Lung (tissue), 16 donors: ENCODE measurements around the gene BRI3. TPM values are rescaled to one million over a fixed set of nuclear protein-coding genes. Genes with fewer than 3 reads are reported as not detected.

Experiments
- ATAC-seq: fragments of 200-7000 bp; cut with Tn5 transposase; one replicate; pipeline ENCODE4 v1.9.1; 2020; ENCODE audit warnings: moderate number of reproducible peaks; ENCODE audit not compliant: insufficient read depth, low FRiP score
- DNase-seq, 3 donors: peaks; one replicate each; pipeline ENCODE4 v3.0.0-alpha.2; 2013 to 2017
- H3K27ac ChIP-seq, 2 donors: one replicate each; pipeline ENCODE4 v1.5.1; 2013; ENCODE audit warnings: mild to moderate bottlenecking in 2 of 2, moderate library complexity in 2 of 2, control low read depth in 1 of 2, inconsistent platforms in 1 of 2, low read depth in 1 of 2, low read length in 1 of 2
- H3K27me3 ChIP-seq, 3 donors: one replicate each; pipeline ENCODE4 v1.5.1; 2013; ENCODE audit warnings: low read length in 2 of 3; ENCODE audit not compliant: control insufficient read depth in 3 of 3, insufficient read depth in 3 of 3
- H3K36me3 ChIP-seq, 4 donors: one replicate each; pipeline ENCODE4 v1.5.1; 2013; ENCODE audit warnings: low read length in 4 of 4, mild to moderate bottlenecking in 1 of 4, moderate library complexity in 1 of 4; ENCODE audit not compliant: control insufficient read depth in 4 of 4, insufficient read depth in 4 of 4
- H3K4me1 ChIP-seq, 5 donors: one replicate each; pipeline ENCODE4 v1.5.1; 2013; ENCODE audit warnings: low read length in 5 of 5, mild to moderate bottlenecking in 2 of 5, moderate library complexity in 1 of 5; ENCODE audit not compliant: control insufficient read depth in 5 of 5, insufficient read depth in 5 of 5
- H3K4me3 ChIP-seq: one replicate; pipeline ENCODE4 v1.5.1; 2013; ENCODE audit warnings: mild to moderate bottlenecking, control low read depth, moderate library complexity
- H3K9ac ChIP-seq, 2 donors: one replicate each; pipeline ENCODE4 v1.5.1; 2013; ENCODE audit warnings: low read length in 2 of 2, control low read depth in 1 of 2; ENCODE audit not compliant: insufficient read depth in 1 of 2
- H3K9me3 ChIP-seq, 4 donors: one replicate each; pipeline ENCODE4 v1.5.1; 2013; ENCODE audit warnings: low read length in 3 of 4, mild to moderate bottlenecking in 1 of 4, moderate library complexity in 1 of 4; ENCODE audit not compliant: control insufficient read depth in 4 of 4, insufficient read depth in 3 of 4
- CTCF ChIP-seq: IDR thresholded peaks from 2 replicates; pipeline ENCODE4 v1.5.1; 2012; ENCODE audit warnings: mild to moderate bottlenecking; ENCODE audit errors: control extremely low read depth, extremely low read depth
- WGBS, 2 donors: extraction: QIAGEN DNeasy Blood & Tissue Kit; methylation state at CpG; one replicate each; pipeline ENCODE4 v1.1.7; 2013; 5-methylcytosine and 5-hydroxymethylcytosine counted together
- long read RNA-seq, 5 donors: transcript quantifications; one replicate each; lab custom pipeline, GENCODE V29; 2026
- polyA plus RNA-seq, 2 donors: library from polyadenylated mRNA; stranded (reverse); fragments of 200-250 nt; gene quantifications; one replicate each; pipeline ENCODE4 v1.2.1, GENCODE V29; 2013
- total RNA-seq, 2 donors: library from RNA; depleted of rRNA in 1 of 2; stranded (reverse); fragments of >200 nt in 1 of 2; gene quantifications; one replicate each; pipeline ENCODE4 v1.2.1, GENCODE V29; 2014 to 2021
- donor health status: control.
- donor health status: control.
- donor health status: Bipolar disorder and iron deficiency.
- donor health status: healthy.
- donor health status: DM: yes; HTN: yes; CAD: no.

Gene BRI3
- total RNA-seq (100 to 1,000 TPM in 1 of 2 donors, 10 to 100 TPM in 1; 99.7 to 441 TPM), polyA plus RNA-seq (100 to 1,000 TPM; 437 to 615 TPM)
- long read RNA-seq, donor 1, transcript BRI3-201 (3 exons, 780 nt): major isoform, 133 of 175 reads
- long read RNA-seq, donor 1, partial matches to known transcripts: 41 of 175 reads
- long read RNA-seq, donor 1, other reads (novel, unspliced or antisense): 0 of 175 reads
- long read RNA-seq, donor 2, transcript BRI3-201 (3 exons, 780 nt): major isoform, 56 of 58 reads
- long read RNA-seq, donor 2, partial matches to known transcripts: 0 of 58 reads
- long read RNA-seq, donor 2, other reads (novel, unspliced or antisense): 0 of 58 reads
- long read RNA-seq, donor 3, transcript BRI3-201 (3 exons, 780 nt): major isoform, 72 of 104 reads
- long read RNA-seq, donor 3, partial matches to known transcripts: 32 of 104 reads
- long read RNA-seq, donor 3, other reads (novel, unspliced or antisense): 0 of 104 reads
- long read RNA-seq, donor 4, transcript BRI3-201 (3 exons, 780 nt): major isoform, 54 of 56 reads
- long read RNA-seq, donor 4, partial matches to known transcripts: 0 of 56 reads
- long read RNA-seq, donor 4, other reads (novel, unspliced or antisense): 0 of 56 reads
- long read RNA-seq, donor 5, transcript BRI3-201 (3 exons, 780 nt): major isoform, 166 of 212 reads
- long read RNA-seq, donor 5, partial matches to known transcripts: 45 of 212 reads
- long read RNA-seq, donor 5, other reads (novel, unspliced or antisense): 0 of 212 reads

- Histone ChIP-seq H3K27ac (peak within 1 kb of the TSS; percentile 95 to 97), H3K9me3 (no peaks in the 10 kb centered on the region), H3K4me1 (peaks cover 0 to 50% (median 18%) of the 10 kb centered on the region in 5 donors), H3K27me3 (no peaks in the 10 kb centered on the region), H3K4me3 (peak within 1 kb of the TSS; percentile 95), H3K9ac (peak within 1 kb of the TSS; percentile 48 to 74), H3K36me3 (peaks cover 0 to 12% (median 0%) of the 10 kb centered on the region in 4 donors)
- 0 to 1% methylated on average over 32 to 91 of the region's 92 CpGs for WGBS, 2 donors
- DNase-seq (peak; percentile 91 to 95 (median 94)), ATAC-seq (peak; percentile 68)
- TF ChIP-seq CTCF: no peak
Observed at GRCh38 chr7:98280791-98281756, at the start of gene BRI3. Gene BRI3, plus strand, starts transcription at chr7:98281686. Its CDS starts 110 bp downstream, at chr7:98281796.

GRCh38 chr7:98232263-98232585, 49.3 kb upstream of the BRI3 start:
- ATAC-seq: no peak
- Histone ChIP-seq H3K27me3 (no peaks in the 10 kb centered on the region), H3K9me3 (no peaks in the 10 kb centered on the region), H3K4me1 (no peaks in the 10 kb centered on the region), H3K36me3 (peaks cover 0 to 59% (median 1%) of the 10 kb centered on the region in 4 donors), H3K4me3 (no peak overlapping the region), H3K9ac (no peak overlapping the region), H3K27ac (no peak overlapping the region)
- DNase-seq: no peak
- WGBS, 2 donors: 80 to 91% methylated on average over 8 of the region's 8 CpGs
- TF ChIP-seq CTCF: no peak

DNA sequence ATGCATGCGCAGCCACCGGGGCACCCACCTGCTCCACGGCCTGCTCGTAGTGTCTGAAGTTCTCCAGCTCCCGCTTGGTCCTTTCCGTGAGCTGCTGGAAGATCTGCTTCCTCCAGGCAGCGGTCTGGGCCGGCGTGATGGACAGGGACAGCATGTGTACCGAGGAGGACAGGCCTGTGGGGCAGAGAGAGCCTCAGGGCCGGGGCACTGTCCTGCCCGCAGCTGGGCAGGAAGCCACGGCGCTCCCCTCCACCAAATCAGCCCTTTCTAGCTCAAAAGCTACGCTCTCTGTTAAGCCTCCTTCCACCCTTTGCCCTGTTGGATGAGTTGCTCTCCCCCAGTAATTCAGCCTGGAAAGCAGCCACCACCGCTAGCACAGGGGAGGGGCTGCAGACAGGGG, 48.7 kb upstream of the BRI3 start:
- no peaks in the 10 kb centered on the region for H3K27me3 ChIP-seq
- WGBS, 2 donors: 93% methylated on average over 16 of the region's 16 CpGs
- peaks cover 0 to 59% (median 1%) of the 10 kb centered on the region in 4 donors for H3K36me3 ChIP-seq
- ATAC-seq: no peak
- no peak for DNase-seq
- no peak overlapping the region for H3K4me3 ChIP-seq
- no peaks in the 10 kb centered on the region for H3K9me3 ChIP-seq
- TF ChIP-seq CTCF: no peak
- H3K27ac ChIP-seq: no peak overlapping the region
- H3K9ac ChIP-seq: no peak overlapping the region
- no peaks in the 10 kb centered on the region for H3K4me1 ChIP-seq
